DND-41 (cell line): ENCODE measurements around the gene KLF16.

ENCODE experiments used
- CTCF ChIP-seq: IDR thresholded peaks from 2 replicates; pipeline ENCODE4 v1.5.1; 2012; ENCODE audit warnings: borderline replicate concordance, low read length, moderate library complexity, mild to moderate bottlenecking; ENCODE audit not compliant: poor library complexity, severe bottlenecking; ENCODE audit errors: extremely low read depth
- EZH2 ChIP-seq: IDR thresholded peaks from 3 replicates; pipeline ENCODE4 v1.6.1; 2012; ENCODE audit warnings: borderline replicate concordance, low read depth, mild to moderate bottlenecking, moderate library complexity, low read length, inconsistent platforms; ENCODE audit not compliant: severe bottlenecking

DNA sequence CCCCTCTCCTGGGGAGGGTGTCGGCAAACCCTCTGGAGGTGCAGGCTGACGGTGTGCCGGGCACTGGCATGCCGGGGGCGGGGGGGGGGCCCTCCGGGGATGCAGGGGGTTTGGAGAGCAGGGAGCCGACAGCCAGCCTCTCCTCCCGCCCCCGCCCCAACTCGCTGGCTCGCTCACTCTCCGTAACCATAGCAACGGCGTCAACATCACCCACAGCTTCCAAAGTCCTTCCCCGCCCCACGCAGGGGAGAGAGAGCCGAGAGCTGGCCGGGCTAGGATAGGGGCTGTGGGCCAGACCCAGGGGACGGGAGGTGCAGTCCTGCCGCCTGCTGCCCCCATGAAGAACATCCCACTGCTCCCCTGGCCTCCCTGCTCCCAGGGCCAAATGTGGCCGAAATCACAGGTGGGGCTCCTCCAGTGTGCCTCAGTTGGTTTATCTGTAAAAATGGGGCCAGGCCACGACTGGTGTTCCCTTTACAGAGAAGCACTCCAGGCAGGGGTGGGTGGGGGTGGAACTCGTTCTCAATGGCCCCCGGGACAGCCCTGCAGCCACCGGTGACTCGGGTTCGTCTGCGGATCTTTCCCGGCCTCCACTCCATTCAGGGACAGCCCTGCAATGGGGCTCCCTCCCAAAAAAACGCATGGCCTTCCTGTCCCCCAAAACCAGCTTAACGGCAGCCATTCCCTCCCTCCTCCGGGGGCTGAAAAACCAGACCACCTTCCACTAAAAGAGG, 3.2 kb downstream of the KLF16 start:
- no peak for TF ChIP-seq CTCF
- TF ChIP-seq EZH2, result no peak
